Endothelial cell (in vitro differentiated cells): ENCODE data around the gene NMT2. TPM values are rescaled to one million over a fixed set of nuclear protein-coding genes. Genes with fewer than 3 reads are reported as not detected.

ENCODE experiments used
- DNase-seq: peaks from one replicate; pipeline ENCODE4 v3.0.0; 2021; ENCODE audit warnings: low spot score
- H3K27ac Mint-ChIP-seq: one replicate; pipeline ENCODE4 v1.8.0; 2021; ENCODE audit warnings: mixed read lengths, inconsistent platforms; ENCODE audit not compliant: unreplicated experiment
- H3K27me3 Mint-ChIP-seq: one replicate; pipeline ENCODE4 v1.8.0; 2021; ENCODE audit warnings: mild to moderate bottlenecking, moderate library complexity, mixed read lengths, inconsistent platforms; ENCODE audit not compliant: unreplicated experiment
- H3K36me3 Mint-ChIP-seq: one replicate; pipeline ENCODE4 v1.8.0; 2021; ENCODE audit warnings: mild to moderate bottlenecking, low read depth, mixed read lengths, inconsistent platforms; ENCODE audit not compliant: unreplicated experiment
- H3K4me1 Mint-ChIP-seq: one replicate; pipeline ENCODE4 v1.8.0; 2021; ENCODE audit warnings: mild to moderate bottlenecking, mixed read lengths, inconsistent platforms; ENCODE audit not compliant: unreplicated experiment
- H3K4me3 Mint-ChIP-seq: one replicate; pipeline ENCODE4 v1.8.0; 2021; ENCODE audit warnings: mild to moderate bottlenecking, mixed read lengths, inconsistent platforms; ENCODE audit not compliant: unreplicated experiment
- H3K9me3 Mint-ChIP-seq: one replicate; pipeline ENCODE4 v1.8.0; 2021; ENCODE audit warnings: mixed read lengths, inconsistent platforms; ENCODE audit not compliant: unreplicated experiment
- total RNA-seq: library from RNA; stranded (reverse); fragmentation: NEBNext Ultra II Directional; extraction: Animal tissue kit (Norgen Biotek cat#: 25700); gene quantifications from one replicate; pipeline ENCODE4 v1.2.1, GENCODE V29; 2021; ENCODE audit not compliant: unreplicated experiment
- TF ChIP-seq, protein P1 (sequence below): fragments of 200-600 bp; sonication (generic); IDR thresholded peaks from one replicate; pipeline ENCODE4 v1.5.0; 2021; ENCODE audit warnings: antibody characterized with exemption; ENCODE audit not compliant: unreplicated experiment

The NMT2 gene
- total RNA-seq, 1 donor from 2014 or later = 7.4 TPM

DNA sequence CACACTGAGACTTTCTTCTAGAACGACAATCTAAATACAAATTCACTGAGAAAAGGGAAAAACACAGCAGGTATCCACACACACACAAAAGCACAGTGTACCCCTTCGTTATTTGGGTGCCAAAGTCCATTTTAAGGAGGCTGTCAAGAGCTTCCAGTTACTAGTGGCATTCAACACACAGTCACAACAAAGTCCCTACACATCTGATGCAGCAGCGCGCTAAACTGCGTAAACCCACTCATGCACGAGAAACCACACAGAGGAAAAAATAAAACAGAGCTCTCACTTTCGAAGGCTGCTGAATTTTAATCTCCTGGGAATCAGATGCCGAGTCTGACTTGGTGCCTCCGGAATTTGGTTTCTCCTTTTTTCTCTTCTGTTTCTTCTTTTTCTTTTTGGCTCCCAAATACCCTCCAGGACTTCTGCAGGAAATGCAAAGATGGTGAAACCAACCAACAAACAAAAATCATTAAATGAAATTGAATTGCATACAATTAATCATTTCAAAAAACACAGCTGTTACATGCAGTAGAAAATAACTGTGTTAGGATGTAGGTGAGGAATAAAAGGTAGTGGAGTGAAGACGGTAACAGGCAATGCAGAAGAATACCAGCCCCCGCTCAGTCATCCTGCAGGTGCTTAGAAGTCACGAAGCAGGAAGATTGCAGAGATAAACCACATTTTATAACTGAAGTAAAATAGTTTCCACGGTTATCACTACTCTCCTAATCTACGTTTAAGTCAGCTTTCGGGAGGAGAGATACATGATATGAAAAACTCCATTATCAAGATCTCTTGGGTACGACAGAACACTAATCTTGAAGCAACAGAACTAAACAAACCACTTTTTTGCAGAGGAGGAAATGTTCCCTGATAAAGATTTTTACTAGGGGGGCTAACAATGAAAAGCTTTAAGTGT lies 27.1 kb downstream of the NMT2 start:
- Mint-ChIP-seq H3K27me3 (peaks cover 2% of the 10 kb centered on the region), H3K4me3 (no peak overlapping the region), H3K27ac (no peak overlapping the region), H3K9me3 (no peaks in the 10 kb centered on the region), H3K36me3 (no peaks in the 10 kb centered on the region), H3K4me1 (peaks cover 9% of the 10 kb centered on the region)
- TF ChIP-seq, protein P1, sequence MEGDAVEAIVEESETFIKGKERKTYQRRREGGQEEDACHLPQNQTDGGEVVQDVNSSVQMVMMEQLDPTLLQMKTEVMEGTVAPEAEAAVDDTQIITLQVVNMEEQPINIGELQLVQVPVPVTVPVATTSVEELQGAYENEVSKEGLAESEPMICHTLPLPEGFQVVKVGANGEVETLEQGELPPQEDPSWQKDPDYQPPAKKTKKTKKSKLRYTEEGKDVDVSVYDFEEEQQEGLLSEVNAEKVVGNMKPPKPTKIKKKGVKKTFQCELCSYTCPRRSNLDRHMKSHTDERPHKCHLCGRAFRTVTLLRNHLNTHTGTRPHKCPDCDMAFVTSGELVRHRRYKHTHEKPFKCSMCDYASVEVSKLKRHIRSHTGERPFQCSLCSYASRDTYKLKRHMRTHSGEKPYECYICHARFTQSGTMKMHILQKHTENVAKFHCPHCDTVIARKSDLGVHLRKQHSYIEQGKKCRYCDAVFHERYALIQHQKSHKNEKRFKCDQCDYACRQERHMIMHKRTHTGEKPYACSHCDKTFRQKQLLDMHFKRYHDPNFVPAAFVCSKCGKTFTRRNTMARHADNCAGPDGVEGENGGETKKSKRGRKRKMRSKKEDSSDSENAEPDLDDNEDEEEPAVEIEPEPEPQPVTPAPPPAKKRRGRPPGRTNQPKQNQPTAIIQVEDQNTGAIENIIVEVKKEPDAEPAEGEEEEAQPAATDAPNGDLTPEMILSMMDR = no peak
- DNase-seq = no peak

DNA sequence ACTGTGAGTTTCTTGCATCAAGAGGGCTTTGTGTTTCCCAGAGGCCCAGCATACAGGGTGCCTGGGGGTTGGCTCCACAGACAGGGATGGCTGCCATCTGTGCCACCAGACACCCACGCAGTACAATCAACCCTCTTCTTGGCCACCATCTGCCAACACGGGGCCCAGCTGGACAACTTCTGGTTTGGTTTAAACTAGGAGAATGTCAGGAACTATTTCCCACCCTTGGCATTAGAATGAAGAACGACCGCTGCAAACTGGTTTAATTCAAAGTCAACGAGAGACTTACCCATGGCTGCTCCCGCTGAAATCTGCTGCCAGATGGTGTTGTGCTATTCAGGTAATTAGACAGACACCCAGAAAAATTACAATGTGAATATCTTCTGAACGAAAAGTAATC lies 27.8 kb downstream of the NMT2 start:
- no peak for DNase-seq
- Mint-ChIP-seq H3K36me3 (no peaks in the 10 kb centered on the region), H3K27me3 (peaks cover 2% of the 10 kb centered on the region), H3K27ac (no peak overlapping the region), H3K4me1 (peaks cover 10% of the 10 kb centered on the region), H3K9me3 (no peaks in the 10 kb centered on the region), H3K4me3 (no peak overlapping the region)
- TF ChIP-seq, protein P1 = no peak

DNA sequence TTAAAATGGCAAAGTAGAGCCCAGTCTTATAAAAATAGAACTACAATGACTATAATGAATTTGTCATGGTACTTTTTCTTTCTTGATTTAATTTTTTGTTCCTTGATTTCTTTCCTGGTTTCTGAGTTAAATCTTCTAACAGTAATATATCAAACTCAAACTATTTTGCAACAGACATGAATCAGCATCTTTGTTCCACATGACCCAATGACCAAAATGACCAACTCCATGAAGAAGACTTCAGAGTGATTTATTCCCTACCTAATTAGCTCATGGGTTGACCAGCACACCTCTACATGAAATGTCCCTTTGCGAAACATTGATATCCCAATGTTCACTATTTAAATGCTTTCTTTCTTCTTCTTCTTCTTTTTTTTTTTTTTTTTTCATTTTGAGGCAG lies 30.9 kb downstream of the NMT2 start:
- Mint-ChIP-seq H3K4me3 (no peak overlapping the region), H3K27ac (no peak overlapping the region)

DNA sequence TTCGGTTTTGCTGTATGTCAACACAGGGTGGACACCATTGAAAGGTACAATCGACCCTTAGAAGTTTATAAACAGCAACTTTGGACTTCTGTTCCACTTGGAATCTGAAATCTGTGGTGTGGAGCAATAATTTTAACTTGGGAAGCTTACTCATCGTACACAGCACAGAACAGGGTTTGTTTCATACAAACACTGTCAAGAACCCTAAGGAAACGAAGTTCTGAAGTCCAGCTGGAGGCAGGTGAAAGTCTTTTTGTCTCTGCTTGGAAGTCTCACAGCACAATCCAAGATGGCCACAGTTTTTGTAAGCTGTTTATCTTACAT lies 31.5 kb downstream of the NMT2 start:
- Mint-ChIP-seq H3K4me1 (peaks cover 7% of the 10 kb centered on the region), H3K27me3 (no peaks in the 10 kb centered on the region), H3K27ac (no peak overlapping the region), H3K9me3 (no peaks in the 10 kb centered on the region), H3K4me3 (no peak overlapping the region), H3K36me3 (peaks cover 8% of the 10 kb centered on the region)
- TF ChIP-seq, protein P1 = no peak
- DNase-seq = no peak

More for the DNA sequence above, 30.9 kb downstream of the NMT2 start:
- Mint-ChIP-seq H3K36me3 (peaks cover 8% of the 10 kb centered on the region), H3K9me3 (no peaks in the 10 kb centered on the region), H3K27me3 (no peaks in the 10 kb centered on the region), H3K4me1 (peaks cover 7% of the 10 kb centered on the region)
- TF ChIP-seq, protein P1 = no peak
- DNase-seq = no peak
